ENCODE data around the gene SAP130.

SAP130 gene

DNA sequence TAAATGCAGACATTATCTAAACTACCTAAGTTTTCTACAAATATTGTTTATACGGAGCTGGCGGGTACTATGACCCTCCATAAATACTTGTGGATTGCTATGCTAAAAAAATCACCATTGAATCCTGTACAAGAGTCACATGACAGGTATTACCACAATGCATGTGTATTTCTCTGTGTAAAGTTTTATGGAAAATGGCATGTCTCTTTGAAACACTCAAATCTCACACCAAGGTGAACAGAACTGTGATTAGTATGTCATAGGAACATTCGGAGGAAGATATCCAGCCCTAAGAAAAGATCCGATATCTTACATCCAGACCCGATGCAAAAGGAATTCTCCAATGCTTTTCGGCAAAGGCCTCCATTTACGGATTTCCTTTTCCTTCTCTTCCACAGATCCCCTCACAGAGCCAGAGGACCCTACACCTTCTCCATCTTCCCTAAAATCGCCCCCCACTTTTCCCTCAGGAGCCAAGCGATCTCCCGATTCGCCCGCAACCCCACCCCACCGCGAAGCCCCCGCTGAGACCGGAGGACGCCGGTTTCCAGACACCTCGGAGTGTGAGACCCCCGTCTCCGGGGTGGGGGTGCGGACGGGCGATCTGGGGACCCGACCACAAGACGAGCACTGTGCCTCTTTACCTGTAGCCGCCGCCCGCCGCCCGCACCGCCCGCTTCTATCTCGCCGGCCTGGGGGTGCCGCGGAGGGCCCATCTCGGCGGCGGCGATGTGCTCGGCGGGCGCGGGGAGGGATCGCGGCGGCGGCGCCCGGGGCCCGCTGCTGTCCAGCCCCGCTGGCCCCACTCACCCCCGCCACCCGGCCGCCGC is 1.2 kb downstream of the SAP130 start:
- ATAC-seq, result no peak
- TF ChIP-seq CSRNP3 (CRISPR knock-in tag; IDR thresholded peaks at IDR 0.05) (no peak), ISL1 (CRISPR knock-in tag; IDR thresholded peaks at IDR 0.05) (no peak), POU6F1 (CRISPR knock-in tag; IDR thresholded peaks at IDR 0.05; ENCODE audit: borderline replicate concordance, low read depth) (no peak), PPARA (CRISPR knock-in tag; IDR thresholded peaks at IDR 0.05; ENCODE audit: borderline replicate concordance) (no peak), PATZ1 (CRISPR knock-in tag; IDR thresholded peaks at IDR 0.05; ENCODE audit: borderline replicate concordance) (no peak), ZFP30 (CRISPR knock-in tag; IDR thresholded peaks at IDR 0.05) (no peak), ZNF70 (CRISPR knock-in tag; IDR thresholded peaks at IDR 0.05) (no peak), ZNF8 (CRISPR knock-in tag; IDR thresholded peaks at IDR 0.05) (no peak), OSR1 (CRISPR knock-in tag; IDR thresholded peaks at IDR 0.05) (no peak), ARNTL (CRISPR knock-in tag; IDR thresholded peaks at IDR 0.05; ENCODE audit: borderline replicate concordance, low read depth) (no peak), ZC3H10 (CRISPR knock-in tag; IDR thresholded peaks at IDR 0.05) (no peak), SNAI2 (CRISPR knock-in tag; IDR thresholded peaks at IDR 0.05) (no peak), BACH2 (CRISPR knock-in tag; IDR thresholded peaks at IDR 0.05; ENCODE audit: borderline replicate concordance) (no peak)
- TF ChIP-seq, protein P1, sequence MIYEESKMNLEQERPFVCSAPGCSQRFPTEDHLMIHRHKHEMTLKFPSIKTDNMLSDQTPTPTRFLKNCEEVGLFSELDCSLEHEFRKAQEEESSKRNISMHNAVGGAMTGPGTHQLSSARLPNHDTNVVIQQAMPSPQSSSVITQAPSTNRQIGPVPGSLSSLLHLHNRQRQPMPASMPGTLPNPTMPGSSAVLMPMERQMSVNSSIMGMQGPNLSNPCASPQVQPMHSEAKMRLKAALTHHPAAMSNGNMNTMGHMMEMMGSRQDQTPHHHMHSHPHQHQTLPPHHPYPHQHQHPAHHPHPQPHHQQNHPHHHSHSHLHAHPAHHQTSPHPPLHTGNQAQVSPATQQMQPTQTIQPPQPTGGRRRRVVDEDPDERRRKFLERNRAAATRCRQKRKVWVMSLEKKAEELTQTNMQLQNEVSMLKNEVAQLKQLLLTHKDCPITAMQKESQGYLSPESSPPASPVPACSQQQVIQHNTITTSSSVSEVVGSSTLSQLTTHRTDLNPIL (CRISPR knock-in tag; IDR thresholded peaks at IDR 0.05; ENCODE audit: low read depth), result no peak

DNA sequence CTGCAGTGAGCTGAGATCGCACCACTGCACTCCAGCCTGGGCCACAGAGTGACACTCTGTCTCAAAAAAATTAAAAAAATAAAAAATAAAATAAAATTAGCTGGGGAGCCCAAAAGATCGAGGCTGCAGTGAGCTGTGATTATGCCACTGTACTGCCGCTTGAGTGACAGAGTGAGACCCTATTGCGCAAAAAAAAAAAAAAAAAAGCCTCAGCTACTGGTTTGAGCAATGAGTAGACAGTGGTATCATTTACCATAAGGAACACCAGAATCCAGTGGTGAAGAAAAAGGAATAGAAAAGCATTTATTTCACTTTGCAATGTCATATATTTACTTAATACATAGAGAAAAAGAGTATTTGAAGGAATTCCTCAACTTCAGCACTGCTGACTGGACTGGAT is 3.0 kb downstream of the SAP130 start:
- TF ChIP-seq SNAI2 (CRISPR knock-in tag; IDR thresholded peaks at IDR 0.05) (no peak), PATZ1 (CRISPR knock-in tag; IDR thresholded peaks at IDR 0.05; ENCODE audit: borderline replicate concordance) (no peak), ZNF8 (CRISPR knock-in tag; IDR thresholded peaks at IDR 0.05) (no peak), GLIS3 (CRISPR knock-in tag; IDR thresholded peaks at IDR 0.05) (no peak), POU6F1 (CRISPR knock-in tag; IDR thresholded peaks at IDR 0.05; ENCODE audit: borderline replicate concordance, low read depth) (no peak), ARNTL (CRISPR knock-in tag; IDR thresholded peaks at IDR 0.05; ENCODE audit: borderline replicate concordance, low read depth) (no peak)
- no peak for ATAC-seq

- no peak for ATAC-seq
- TF ChIP-seq SNAI2 (CRISPR knock-in tag; IDR thresholded peaks at IDR 0.05) (no peak), ZNF70 (CRISPR knock-in tag; IDR thresholded peaks at IDR 0.05) (no peak), ZNF565 (CRISPR knock-in tag; conservative IDR thresholded peaks at IDR 0.05; ENCODE audit: low read depth) (no peak), ISL1 (CRISPR knock-in tag; IDR thresholded peaks at IDR 0.05) (no peak), ZFP30 (CRISPR knock-in tag; IDR thresholded peaks at IDR 0.05) (no peak), PATZ1 (CRISPR knock-in tag; IDR thresholded peaks at IDR 0.05; ENCODE audit: borderline replicate concordance) (no peak), CSDC2 (CRISPR knock-in tag; IDR thresholded peaks at IDR 0.05) (no peak), PPARA (CRISPR knock-in tag; IDR thresholded peaks at IDR 0.05; ENCODE audit: borderline replicate concordance) (no peak)
Measured at GRCh38 chr2:128017561-128017960, 10.3 kb downstream of the SAP130 start.

Measured in SK-N-SH treated with all-trans-retinoic acid at 6 μM for 48 hours (cell line).